Measurements from ENCODE around the gene EPHB2.

GRCh38 chr1:22915816-22916470 is 205.3 kb downstream of the EPHB2 start:
- TF ChIP-seq TAF1 (IDR thresholded peaks at IDR 0.05; ENCODE audit: borderline replicate concordance, insufficient read depth, low read length) = no peak
- no peak for TF ChIP-seq SIN3A (IDR thresholded peaks at IDR 0.05; ENCODE audit: borderline replicate concordance, insufficient read depth, low read length)
- TF ChIP-seq, protein P1, sequence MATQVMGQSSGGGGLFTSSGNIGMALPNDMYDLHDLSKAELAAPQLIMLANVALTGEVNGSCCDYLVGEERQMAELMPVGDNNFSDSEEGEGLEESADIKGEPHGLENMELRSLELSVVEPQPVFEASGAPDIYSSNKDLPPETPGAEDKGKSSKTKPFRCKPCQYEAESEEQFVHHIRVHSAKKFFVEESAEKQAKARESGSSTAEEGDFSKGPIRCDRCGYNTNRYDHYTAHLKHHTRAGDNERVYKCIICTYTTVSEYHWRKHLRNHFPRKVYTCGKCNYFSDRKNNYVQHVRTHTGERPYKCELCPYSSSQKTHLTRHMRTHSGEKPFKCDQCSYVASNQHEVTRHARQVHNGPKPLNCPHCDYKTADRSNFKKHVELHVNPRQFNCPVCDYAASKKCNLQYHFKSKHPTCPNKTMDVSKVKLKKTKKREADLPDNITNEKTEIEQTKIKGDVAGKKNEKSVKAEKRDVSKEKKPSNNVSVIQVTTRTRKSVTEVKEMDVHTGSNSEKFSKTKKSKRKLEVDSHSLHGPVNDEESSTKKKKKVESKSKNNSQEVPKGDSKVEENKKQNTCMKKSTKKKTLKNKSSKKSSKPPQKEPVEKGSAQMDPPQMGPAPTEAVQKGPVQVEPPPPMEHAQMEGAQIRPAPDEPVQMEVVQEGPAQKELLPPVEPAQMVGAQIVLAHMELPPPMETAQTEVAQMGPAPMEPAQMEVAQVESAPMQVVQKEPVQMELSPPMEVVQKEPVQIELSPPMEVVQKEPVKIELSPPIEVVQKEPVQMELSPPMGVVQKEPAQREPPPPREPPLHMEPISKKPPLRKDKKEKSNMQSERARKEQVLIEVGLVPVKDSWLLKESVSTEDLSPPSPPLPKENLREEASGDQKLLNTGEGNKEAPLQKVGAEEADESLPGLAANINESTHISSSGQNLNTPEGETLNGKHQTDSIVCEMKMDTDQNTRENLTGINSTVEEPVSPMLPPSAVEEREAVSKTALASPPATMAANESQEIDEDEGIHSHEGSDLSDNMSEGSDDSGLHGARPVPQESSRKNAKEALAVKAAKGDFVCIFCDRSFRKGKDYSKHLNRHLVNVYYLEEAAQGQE (IDR thresholded peaks at IDR 0.05; ENCODE audit: insufficient read depth in 1 of 2, low read depth in 2 of 2, low read length in 2 of 2) = no peak

Data from PFSK-1 (cell line).